NCI-H2196 treated with DMSO at 0.1 percent for 48 hours (cell line): ENCODE data around the gene DNAJC6.
A peak's percentile ranks its signal among the peaks of the same experiment; 100 is the strongest.

Experiments used
- DNase-seq: peaks from one replicate; lab custom pipeline; 2025; ENCODE audit not compliant: unreplicated experiment; lab: John Stamatoyannopoulos, UW

DNAJC6 gene

DNA sequence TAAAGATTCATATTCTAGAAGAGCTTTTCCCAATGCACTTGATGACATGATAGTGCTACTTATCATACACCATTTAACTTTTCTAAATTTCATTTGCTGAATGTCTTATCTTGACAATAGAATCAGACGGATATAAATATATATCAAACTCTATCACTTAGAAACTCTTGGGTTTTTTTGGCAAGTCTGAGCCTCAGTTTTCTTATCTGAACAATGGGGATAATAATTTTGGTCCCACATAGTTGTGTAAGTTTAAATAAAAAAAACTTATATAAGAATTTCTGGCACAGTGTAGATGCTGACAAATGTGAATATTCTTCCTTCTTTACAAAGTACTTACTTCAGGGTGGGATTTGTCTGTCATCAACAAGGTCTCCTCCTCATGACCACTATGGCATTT, 89.7 kb downstream of the DNAJC6 start:
- no peak for DNase-seq

DNA sequence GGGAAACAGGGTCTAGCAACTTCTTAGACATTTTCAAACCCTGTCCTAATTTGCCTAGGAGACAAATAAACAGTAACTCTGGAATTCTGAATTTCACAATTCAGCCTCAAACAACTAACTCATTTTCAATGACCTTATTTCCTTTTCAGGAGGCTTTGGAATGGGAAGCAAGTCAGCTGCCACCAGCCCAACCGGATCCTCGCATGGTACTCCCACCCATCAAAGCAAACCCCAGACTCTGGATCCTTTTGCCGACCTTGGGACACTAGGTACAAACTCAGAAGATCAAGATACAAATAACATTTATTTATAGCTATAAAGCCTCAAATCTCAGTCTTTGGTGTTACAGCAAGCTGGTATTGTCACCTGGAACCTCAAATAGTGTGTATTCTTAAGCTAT, 92.3 kb downstream of the DNAJC6 start:
- no peak for DNase-seq

DNA sequence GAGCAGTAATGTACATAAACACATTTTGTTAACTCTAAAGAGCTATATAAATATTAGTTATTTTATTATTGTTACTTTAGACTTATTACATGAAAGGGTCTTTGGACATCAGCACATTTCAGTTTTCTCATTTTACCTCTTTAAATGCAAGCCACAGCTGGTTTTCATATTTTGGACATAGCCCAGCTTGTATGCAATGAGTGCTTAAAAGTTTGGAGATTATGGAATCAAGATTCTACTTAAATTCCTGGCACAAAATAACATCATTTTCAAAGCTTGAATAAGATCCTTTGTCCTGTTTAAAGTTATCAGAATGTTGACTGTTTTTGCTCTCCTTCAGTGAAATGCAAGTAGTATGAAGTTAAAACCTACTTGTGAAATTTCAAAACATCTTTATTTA, 95.6 kb downstream of the DNAJC6 start:
- no peak for DNase-seq

DNA sequence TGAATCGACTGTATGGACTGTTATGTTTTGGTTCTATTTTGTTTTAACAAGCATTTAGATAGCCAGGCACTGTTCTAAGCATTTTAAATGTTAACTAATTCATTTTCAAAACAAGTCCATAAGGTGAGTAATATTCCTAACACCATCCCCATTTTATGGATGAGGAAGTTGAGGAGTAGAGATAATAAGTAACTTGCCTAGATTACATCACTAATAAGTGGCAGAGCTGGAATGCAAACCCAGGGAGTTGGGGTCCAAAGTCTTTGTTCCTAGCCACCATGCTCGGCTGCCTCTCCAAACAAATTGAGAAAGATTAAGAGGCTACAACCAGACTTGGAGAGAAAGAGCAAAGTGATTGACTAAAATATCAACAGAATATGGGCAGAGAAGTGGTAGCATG, 98.5 kb downstream of the DNAJC6 start:
- DNase-seq = no peak

DNA sequence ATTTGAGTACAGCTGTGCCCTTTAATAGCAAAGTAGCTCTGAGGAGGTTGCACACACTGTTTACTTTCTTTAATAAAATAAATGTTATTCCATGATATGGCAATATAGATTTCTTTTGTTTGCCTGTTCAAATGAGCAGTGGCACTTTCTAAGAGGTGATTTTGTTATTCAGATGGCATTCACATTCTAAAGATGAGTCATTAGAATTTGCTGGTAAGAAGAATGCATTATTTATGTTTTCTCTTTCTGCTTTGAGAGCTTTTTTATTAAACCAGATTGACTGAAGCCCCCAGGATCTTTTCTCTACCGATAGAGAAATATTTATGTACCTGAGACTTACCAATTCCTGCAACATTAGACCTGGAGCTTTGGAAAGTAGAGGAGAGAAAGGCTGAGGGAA, 100.0 kb downstream of the DNAJC6 start:
- no peak for DNase-seq

DNA sequence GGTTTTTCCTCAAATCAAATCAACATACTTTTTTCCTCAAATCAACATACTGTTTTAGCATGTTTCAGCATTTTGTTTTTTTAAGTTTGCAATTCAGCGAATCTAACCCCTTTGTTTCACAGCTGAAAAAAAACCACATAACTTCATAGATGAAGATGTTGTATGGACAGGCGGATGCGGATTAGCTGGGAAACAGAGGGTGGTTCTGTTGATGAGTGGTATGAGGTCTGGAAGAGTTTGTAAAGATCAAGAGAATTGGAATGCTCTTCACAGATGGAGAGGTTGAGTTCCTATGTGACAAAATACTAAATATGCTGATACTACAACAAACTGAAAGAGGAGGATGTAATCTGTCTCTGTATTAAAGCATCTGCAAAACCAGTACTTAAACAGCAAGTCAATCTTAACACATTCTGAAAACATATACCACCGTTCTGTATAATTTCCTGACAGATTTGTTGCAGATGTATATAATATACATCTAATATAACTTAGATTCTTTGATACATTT, 100.5 kb downstream of the DNAJC6 start:
- DNase-seq = no peak

DNA sequence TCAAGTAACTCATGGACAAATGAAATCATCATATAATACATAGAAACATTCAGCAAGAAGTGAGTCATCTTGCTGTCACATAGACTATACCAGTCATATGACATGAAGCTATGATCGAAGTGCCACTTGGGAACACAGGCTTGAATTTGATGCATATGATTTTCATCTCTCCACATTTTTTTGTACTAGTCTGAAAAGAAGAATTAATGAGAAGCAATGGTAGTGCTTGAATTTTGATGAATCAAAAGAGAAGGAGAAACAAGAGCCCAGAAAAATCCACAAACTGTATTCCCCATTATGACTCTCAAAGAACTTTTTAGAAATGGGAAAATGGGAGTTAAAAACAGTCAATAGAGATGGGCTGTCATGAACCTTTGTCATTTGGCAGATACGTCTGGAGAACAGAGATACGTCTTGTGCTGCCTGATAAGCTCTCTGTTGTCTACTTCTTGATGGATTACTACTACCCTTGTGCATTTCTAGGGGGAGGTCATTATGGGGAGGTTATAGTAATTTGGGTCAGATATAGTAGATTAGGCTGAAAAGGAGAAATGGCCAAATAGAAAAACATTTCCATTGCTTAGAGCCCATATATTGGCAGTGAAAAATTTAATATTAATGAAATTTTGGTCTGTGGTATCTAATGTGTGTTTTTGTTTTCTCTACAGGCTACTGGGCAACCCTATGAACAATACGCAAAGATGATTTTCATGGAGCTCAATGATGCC, 103.1 kb downstream of the DNAJC6 start:
- no peak for DNase-seq

DNA sequence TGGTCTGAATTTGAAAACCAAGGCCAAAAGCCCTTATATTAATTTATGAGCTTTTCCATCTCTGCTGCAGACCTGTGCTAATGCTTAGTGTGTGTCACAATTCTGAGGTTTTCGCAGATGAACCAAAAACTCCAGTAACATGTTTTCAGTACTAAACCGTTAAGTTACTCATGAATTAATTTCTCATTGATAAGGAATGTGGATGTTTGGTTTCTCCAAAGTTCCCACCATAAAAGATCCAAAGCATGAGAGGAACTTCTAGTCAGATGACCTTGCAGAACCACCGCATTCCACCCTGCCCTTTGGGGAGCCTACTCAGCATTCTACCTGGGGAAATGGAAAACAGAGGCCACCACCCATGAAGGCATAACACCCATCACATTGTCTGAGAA, 103.6 kb downstream of the DNAJC6 start:
- no peak for DNase-seq

DNA sequence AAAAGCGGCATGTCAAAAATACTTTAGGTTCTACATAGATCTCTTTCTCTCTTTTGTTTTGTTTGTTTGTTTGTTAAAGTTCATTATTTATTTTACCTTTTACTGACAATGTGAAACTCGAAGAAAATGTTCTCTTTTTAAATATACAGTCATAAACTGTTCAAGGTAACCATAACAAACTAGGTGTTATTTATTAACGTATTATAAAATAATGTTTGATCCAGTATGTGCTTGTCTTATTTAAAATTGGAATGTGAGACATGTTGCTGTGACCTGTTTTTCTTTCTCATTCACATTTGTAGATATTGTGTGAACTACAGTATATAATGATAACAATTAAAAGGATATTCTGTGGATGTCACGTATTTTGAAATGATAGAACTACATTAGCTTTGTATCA, 105.2 kb downstream of the DNAJC6 start:
- no peak for DNase-seq

DNA sequence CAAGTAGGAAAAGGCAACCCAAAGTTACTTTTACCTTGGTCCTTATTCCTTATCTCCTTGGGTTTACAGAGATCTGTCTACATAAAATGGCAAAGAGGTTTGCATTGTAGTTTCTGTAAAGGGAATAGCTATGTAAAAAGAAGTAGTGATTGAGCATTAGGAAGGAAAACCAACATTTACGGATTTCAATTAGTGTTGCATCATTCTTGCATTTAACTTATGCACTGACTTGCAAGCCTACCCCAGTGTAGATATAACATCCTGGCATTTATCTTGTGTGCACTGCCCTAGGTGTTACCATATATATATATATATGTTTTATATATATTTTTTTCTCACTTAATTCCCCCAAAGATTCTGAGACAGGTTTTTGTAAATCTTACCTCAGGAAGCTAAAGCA, 107.4 kb downstream of the DNAJC6 start:
- DNase-seq = no peak

DNA sequence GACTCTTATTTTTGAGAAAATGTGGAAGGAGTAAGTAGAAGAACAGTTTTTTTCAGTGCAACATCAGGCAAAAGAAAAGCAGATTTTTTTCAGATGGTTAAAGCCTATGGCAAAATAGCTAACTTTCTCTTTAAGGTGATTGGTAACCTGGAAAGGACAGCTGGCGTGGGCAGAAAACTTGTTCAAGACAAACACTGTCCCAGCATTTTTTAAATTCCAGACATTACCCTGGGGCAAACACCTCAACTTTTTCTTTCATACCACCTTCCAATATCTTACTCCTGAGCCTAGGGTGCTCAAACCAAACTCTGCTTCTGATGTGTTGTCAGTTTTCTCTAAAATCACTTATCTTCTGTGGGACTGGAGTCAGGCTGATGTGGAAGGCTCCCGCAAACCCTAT, 108.4 kb downstream of the DNAJC6 start:
- no peak for DNase-seq

DNA sequence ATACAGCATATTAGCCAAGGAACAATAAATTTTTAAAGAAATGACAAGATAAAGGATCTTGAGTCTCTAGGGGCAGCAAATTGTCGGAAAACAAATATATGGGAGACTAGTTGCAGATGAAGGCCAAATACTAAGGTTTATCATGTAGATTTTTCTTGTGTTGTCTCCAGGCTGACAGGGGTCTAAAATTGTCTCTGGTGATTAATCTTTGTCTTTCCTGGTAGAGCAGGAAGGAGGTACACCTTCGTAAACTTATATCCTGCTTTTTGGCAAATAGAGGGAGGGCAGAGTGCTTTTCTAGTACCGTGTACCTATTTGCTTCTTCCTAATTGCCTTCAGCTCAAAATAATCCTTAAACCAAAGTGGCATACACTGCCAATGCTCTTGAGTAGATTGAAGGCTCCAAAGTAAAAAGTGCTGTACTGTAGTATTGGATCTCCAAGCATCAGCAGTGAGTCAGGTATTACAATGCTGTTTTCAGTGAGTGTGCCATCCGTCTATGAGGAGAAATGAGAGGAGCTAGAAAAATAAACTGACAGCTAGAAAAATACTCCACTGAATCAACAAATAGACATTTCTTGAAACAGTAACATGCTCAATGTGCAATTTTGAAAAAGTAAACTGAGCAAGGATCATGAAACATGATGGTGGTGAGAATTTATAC, 109.3 kb downstream of the DNAJC6 start:
- DNase-seq = no peak

DNA sequence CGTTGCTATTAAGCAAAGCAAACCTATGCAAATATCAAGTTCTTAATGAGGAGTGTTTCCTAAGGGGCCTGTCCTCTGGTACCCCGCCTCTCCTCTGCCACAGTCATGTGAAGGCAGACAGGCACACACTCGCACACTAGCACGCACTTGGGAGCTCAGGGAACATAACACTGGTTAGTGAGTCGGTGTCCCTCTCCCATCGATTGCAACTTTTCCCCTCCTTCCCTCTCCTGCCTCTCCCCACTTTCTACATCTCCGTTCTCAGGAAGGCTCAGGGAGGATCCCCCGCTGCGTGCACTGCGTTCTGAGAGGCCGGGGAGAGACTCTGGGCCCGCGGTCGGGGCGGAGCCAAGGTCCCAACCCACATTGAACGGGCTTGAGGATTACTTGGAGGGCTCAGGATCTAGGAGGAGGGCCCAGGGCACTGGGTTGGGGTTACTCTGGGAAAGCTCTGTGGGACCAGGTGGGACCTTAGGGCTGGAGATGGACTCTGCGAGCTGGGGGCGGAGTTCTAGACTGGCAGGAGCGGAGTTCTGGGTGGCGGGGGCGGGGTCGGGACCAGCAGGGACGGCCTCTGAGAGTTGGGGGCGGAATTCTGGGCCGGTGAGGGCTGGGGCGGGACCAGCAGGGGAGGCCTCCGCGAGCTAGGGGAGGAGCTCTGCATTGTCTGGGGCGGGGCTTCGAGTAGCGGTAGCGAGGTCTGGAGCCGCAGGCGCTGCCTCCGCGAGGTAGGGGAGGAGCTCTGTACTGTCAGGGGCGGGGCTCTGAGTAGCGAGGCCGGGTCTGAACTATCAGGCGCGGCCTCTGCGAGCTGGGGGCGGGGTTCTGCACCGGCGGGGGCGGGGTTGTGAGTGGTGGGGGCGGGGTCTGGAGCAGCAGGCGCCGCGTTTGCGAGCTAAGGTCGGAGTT, 110.6 kb downstream of the DNAJC6 start:
- DNase-seq = peak; percentile 96

DNA sequence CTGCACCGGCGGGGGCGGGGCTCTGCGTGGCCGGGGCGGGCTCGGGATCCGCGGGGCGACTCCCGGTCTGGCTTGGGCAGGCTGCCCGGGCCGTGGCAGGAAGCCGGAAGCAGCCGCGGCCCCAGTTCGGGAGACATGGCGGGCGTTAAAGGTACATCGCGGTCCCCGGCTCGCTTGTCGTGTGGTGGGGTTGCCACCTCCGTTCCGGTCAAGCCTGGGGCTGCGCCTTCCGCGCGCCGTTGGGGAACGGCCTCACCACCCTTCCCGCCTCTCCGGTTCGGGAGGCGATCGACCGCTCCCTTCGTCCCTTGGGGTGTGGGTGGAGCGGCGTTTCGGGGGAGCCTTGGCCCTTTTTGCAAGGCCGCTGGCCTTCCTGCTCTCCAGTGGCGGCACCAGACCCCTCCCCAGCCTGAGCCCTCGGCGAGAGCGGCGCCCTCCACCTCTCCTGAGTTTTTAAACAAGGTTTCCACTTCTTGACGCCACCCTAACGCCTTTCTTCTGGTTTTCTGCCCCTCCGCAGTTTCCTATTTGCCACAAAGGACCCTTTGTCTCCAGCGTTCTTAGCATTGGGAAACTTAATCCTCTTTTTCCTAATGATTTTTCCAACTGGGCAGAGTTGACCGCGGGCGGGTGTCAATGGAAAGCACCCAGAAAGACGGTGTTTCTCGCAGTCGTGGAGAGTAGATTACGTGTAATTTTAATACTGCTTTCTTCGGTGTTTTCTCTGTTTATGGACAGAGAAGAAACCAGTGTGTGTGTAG, 111.4 kb downstream of the DNAJC6 start, which contains the start of the genes LEPR and LEPROT:
Gene LEPR (plus strand): TSS at position 79 of the 761 bp plus-strand sequence. CDS start 144,898 bp downstream, outside the sequence.
Gene LEPROT (plus strand): TSS at position 79 of the 761 bp plus-strand sequence. CDS start 57 bp downstream, at position 136.
- no peak for DNase-seq

DNA sequence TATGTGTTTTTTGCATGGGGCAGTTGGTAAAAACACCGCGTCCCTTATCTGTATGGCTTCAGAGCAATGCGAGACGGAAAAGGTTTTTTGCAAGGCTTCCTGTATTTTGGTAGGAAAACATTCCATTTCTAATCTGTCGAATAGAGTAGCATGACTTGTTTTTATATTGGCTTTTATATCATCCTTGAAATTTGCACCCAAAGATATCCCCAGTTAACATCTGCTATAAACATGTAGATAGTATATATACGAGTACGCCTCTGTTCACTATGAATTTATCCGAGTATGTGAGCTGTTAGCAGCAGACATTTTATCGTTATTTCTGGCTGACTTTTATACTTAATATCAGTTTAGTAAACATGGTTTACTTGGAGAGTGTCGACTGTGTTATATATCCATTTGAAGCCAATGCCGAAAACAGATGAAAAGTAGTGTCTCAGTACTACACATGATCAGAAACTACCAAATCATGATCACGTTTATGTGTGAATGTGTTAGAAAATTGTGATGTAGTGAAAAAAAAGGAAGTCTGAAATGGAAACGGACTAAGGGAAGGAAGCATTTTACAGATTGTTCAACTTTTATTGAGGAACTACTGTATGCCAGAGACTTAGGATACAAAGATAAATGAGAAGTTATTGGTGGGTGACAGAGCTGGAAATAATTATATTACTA, 112.1 kb downstream of the DNAJC6 start:
- DNase-seq = no peak

DNA sequence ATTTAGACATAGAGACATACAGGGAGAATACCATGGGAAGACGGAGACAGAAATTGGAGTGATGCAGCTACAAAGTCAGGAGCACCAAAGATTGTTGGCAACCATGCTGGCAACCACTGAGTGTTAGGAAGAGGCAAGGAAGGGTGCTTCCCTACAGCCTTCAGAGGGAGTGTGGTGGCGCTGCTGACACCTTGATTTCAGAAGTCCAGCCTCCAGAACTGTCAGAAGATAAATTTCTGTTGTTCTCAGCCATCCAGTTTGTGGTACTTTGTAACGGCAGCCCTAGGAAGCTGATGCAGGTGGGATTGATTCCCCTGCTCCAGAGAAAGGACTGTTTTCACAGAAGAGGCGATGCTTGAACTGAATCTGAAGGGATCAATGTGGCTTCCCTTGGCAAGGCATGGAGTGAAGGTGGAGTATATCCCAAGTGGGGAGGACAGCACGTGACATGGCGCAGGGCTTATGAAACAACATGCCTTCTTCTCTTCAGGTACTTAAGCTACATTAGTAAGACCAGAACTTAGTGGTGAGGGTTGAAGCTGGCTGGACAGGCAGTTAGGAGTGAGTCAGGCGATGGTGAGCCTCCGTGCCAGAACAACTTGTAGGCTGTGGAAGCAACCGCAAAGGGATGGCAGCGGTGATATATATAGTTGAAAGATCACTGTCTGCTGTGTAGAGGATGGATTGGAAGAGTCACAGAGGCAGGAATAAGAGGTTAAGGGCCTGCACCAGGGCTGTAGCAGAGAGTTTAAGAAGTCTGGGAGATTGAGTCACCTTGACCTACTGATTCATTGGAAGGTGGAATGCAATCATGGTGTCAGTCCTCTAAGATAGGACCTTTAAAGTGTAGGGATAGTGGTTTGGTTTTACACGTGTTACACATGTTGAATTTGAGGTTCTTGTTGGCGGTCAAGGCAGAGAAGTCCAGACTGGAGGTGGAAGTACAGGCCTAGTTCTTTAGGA, 113.2 kb downstream of the DNAJC6 start:
- no peak for DNase-seq

DNA sequence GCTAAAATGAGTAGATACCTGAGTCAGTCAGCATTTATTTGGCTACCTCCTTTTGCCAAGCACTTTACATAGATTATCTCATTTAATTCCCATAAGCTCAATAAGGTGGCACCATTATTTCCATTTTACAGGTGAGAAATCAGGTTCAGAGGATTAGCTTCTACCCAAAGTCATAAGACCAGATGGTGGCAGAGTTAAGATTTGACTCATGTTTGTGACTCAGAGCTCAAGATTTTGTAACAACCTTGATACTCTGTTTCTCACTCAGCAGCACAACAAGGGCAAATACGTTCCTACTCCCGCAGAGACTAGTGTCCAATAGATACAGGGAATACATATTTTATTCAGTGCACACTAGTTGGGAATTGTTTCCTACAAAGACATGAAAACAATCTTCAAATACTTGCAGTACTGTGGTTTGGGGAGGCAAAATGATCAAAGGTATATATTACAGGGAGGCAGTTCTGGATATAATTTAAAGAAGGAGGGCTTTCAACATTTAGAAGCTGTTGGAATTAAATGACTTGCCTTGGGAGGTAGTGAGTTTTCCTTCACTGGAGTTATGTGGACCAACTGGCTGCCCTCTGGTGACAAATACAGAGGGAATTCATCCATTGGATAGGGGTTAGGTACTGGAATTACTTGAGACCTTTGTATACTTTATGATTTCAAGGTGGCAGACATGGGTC, 114.7 kb downstream of the DNAJC6 start:
- DNase-seq = no peak

DNA sequence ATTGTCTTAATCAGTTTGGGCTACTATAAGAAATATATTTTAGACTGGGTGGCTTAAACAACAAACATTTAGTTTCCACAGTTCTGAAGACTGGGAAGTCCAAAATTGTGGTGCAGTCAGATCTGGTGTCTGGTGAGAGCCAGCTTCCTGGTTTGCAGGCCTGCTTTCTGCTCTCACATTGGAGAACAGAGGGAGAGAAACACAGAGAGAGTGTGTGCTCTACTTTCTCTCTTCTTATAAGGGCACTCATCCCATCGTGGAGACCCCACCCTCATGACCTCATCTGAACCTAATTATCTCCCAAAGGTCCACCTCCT, 115.2 kb downstream of the DNAJC6 start:
- DNase-seq = no peak

DNA sequence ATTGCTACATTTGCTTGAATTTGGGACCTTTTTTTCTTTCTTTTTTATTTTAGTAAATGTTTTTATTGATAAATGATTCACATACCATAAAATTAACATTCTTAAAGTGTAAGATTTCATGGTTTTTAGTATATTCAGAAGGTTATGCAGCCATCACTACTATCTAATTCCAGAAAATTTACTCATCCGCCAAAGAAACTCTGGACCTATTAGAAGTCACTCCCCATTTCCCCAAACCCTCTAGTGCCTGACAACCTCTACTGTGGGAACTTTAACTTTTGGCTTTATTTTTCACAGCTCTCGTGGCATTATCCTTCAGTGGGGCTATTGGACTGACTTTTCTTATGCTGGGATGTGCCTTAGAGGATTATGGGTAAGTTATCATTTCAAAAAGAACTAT, 115.7 kb downstream of the DNAJC6 start:
- no peak for DNase-seq
